Activated CD4-positive, alpha-beta T cell treated with anti-CD3 and anti-CD28 coated beads, Interleukin-2, amount 10 ng/mL, durations not matched to agents 7 days and 5 days (primary cell): Measurements from ENCODE around the gene POGK. TPM values are rescaled to one million over a fixed set of nuclear protein-coding genes. Genes with fewer than 3 reads are reported as not detected.

ENCODE experiments used
- CTCF ChIA-PET: fragments of 350-600 bp; sonication (Branson Sonifier 250); formaldehyde crosslinking; loops from one replicate; lab custom pipeline; 2021; ENCODE audit warnings: antibody characterized with exemption; lab: Charles Lee
- POLR2A ChIA-PET: fragments of 350-600 bp; sonication (Branson Sonifier 250); formaldehyde crosslinking; loops from one replicate; lab custom pipeline; 2021; ENCODE audit warnings: antibody characterized with exemption; lab: Charles Lee
- DNase-seq: peaks from one replicate; pipeline ENCODE4 v3.0.0-alpha.2; 2020
- H3K27ac Mint-ChIP-seq: one replicate; pipeline ENCODE4 v1.8.0; 2021; ENCODE audit warnings: mild to moderate bottlenecking, moderate library complexity, mixed read lengths
- H3K27me3 Mint-ChIP-seq: one replicate; pipeline ENCODE4 v1.8.0; 2021; ENCODE audit warnings: mixed read lengths
- H3K36me3 Mint-ChIP-seq: one replicate; pipeline ENCODE4 v1.8.0; 2021; ENCODE audit warnings: low read depth, mixed read lengths
- H3K4me1 Mint-ChIP-seq: one replicate; pipeline ENCODE4 v1.8.0; 2021; ENCODE audit warnings: mixed read lengths
- H3K4me3 Mint-ChIP-seq: one replicate; pipeline ENCODE4 v1.8.0; 2021; ENCODE audit warnings: mild to moderate bottlenecking, moderate library complexity, mixed read lengths
- H3K9me3 Mint-ChIP-seq: one replicate; pipeline ENCODE4 v1.8.0; 2021; ENCODE audit warnings: mixed read lengths
- total RNA-seq, 2 experiments: library from RNA; stranded (reverse); gene quantifications; one replicate each; pipeline ENCODE4 v1.2.3, GENCODE V29; 2021

The POGK gene
- total RNA-seq, 2 experiments from 2014 or later = 37.3 to 38.0 TPM

DNA sequence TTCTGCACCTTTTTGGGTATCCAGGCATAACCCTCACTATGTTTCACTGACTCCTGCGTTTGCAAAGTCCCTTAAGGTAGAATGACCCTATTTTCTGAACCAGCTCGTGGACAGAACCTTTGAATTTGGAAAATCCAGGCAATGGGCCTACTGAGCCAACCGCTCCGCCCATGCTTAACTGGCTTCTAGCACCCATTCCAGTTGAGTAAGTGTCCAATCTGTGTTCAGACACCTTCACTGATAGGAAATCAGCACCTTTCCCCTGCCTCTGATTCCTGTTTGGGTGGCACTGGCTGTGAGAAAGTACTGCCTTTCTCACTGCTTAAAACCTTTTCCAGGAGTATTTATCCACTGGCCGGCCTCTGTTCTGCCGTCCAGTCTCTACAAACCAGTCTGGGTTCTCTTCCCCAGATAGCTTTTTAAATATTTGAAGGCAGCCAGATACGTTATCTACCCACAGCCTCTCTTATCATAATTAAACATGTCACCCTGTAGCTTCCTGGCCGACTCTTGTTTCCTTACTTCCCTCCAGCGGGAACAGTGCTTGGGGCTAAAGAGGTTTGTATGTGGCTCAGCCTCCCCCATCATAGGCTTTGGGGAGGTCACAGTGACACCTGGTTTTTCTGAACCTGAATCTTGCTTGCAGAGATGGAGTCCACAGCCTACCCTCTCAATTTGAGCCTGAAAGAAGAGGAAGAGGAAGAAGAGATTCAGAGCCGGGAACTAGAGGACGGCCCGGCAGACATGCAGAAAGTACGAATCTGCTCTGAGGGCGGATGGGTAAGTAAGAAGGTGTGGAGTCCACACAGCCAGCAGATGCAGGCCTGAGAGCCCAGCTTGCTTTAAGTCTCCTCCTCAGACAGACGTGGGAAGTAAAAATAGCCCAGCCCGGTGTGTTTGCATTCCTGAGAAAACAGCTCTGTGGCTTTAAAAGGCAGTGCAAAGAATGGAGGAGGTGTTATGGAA lies 1.3 kb downstream of the POGK start:
- no peaks in the 10 kb centered on the region for H3K27me3 Mint-ChIP-seq
- no peaks in the 10 kb centered on the region for H3K9me3 Mint-ChIP-seq
- no peak for DNase-seq
- peaks cover 55% of the 10 kb centered on the region for H3K4me1 Mint-ChIP-seq
- peak overlapping the region; percentile 81 for H3K4me3 Mint-ChIP-seq
- peaks cover 47% of the 10 kb centered on the region for H3K36me3 Mint-ChIP-seq
- ChIA-PET POLR2A (no interaction called here), CTCF (interaction anchor here (1.4 to 1.6 kb wide), 2 partner anchors 12 to 380 kb away, joined by 3 to 4 read pairs; no protein-coding TSS in a partner anchor)
- peak overlapping the region; percentile 85 for H3K27ac Mint-ChIP-seq

DNA sequence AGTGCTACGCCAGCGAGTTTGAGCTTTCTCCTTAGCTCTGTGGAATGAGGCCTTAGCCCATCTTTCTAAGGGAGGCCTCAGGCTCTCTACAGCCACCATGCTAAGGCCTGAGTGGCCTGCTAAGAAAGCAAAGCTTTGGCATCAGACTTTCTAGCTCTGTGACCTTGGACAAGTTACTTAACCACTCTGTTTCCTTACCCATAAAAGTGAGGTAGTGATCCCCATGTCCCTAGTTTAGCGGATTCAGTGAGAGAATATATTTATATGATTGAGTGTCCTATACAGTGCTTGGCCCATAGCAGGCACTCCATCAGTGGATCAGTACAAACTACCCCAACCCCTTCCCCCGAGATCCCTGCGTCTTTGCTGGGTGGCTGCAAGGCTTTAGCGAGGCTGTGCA lies 4.0 kb downstream of the POGK start:
- H3K27ac Mint-ChIP-seq = no peak overlapping the region
- ChIA-PET POLR2A (no interaction called here), CTCF (interaction anchor here (0.6 to 1.3 kb wide), 4 partner anchors 8 to 185 kb away, joined by 3 read pairs; no protein-coding TSS in a partner anchor)
- H3K27me3 Mint-ChIP-seq = no peaks in the 10 kb centered on the region
- peaks cover 67% of the 10 kb centered on the region for H3K36me3 Mint-ChIP-seq
- DNase-seq = no peak
- no peaks in the 10 kb centered on the region for H3K9me3 Mint-ChIP-seq
- no peak overlapping the region for H3K4me3 Mint-ChIP-seq
- H3K4me1 Mint-ChIP-seq = peaks cover 56% of the 10 kb centered on the region

DNA sequence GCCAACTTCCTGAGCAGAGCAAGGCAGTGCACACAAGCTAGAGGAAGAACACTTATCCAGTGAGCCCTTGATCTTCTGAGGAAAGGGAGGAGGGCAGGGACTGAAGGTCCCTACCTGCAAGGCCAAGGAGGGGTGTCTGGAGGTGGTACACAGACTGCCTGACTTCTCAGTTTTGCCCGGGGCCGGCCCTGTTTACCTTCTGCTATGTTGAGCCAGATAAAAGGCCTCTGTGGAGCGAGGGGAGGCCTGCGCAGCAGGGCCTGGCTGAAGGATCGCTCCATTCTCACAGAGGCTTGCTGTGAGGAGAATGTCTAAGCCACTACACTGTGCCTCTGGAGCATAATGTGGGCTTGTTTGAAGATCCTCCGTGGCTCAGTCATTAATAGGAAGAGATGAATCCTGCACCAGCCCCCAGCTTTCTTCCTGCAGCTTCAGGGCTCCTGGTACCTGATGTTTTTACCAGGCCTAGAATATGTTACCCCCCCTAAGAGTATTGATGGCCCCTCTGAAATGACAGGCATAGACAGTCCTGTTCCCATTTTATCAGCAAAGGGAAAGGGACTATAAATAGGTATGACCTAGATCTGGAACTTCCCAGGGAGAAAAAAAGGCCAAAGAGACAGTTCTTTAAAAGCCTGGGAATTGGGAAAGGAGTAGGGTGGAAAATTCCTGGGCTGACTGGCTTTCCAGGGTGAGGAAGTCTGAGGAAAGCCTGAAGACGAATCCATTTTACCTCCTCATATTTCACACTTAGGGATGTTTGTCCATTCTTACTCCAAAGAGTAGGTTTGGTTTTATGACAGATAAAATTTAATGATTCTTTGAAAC lies 4.7 kb downstream of the POGK start:
- Mint-ChIP-seq H3K27ac (no peak overlapping the region), H3K36me3 (peaks cover 70% of the 10 kb centered on the region), H3K9me3 (no peaks in the 10 kb centered on the region), H3K4me3 (no peak overlapping the region), H3K4me1 (peaks cover 49% of the 10 kb centered on the region), H3K27me3 (no peaks in the 10 kb centered on the region)
- POLR2A ChIA-PET = no interaction called here
- no peak for DNase-seq
- CTCF ChIA-PET = interaction anchor here (0.7 to 1.3 kb wide), 3 partner anchors 7 to 32 kb away, joined by 3 read pairs; partner anchors contain the start of gene TADA1

DNA sequence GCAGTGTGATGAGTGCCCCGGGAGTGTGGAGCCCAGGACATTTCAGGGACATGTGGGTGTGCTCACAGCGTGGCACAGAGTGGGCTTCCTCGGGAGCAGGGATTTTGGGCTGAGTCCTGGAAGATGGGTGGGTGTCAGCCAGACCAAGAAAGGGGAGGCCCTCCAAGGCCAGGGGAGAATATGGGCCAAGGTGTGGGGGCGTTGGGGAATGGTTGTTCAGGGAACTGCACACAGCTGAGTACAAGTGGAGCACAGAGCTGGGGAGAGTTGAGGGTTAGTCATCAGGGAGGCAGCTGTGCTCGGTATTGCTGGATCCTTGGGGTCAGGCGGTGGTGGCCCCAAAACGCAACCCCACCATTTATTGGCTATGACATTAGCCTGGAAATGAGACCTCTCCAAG lies 5.5 kb downstream of the POGK start:
- ChIA-PET CTCF (interaction anchor here (0.7 to 1.0 kb wide), 2 partner anchors 31 to 214 kb away, joined by 3 read pairs; partner anchors contain the start of gene TADA1), POLR2A (no interaction called here)
- no peak overlapping the region for H3K4me3 Mint-ChIP-seq
- no peaks in the 10 kb centered on the region for H3K27me3 Mint-ChIP-seq
- DNase-seq = no peak
- peaks cover 77% of the 10 kb centered on the region for H3K36me3 Mint-ChIP-seq
- no peak overlapping the region for H3K27ac Mint-ChIP-seq
- no peaks in the 10 kb centered on the region for H3K9me3 Mint-ChIP-seq
- peaks cover 48% of the 10 kb centered on the region for H3K4me1 Mint-ChIP-seq

DNA sequence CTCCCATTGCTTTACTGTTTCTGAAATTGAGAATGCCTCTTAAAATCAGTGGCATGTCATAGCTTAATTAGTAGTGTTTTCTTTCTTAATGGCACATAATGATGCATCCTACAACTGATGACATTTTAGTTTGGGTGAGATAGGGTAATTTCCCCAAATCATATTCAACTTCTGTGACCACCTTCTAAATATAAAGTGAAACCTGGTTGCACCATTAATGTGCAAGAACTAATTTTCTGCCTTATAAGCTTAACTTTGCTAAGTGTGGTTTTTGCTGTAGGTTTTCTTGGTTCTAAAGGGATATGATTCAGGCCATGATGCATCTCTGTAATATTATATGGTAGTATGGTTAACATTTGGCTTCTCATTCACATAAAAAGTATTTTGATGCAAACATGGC lies 8.9 kb downstream of the POGK start:
- no peak overlapping the region for H3K4me3 Mint-ChIP-seq
- no peak overlapping the region for H3K27ac Mint-ChIP-seq
- no peak for DNase-seq
- POLR2A ChIA-PET = no interaction called here
- H3K27me3 Mint-ChIP-seq = no peaks in the 10 kb centered on the region
- H3K4me1 Mint-ChIP-seq = peaks cover 31% of the 10 kb centered on the region
- no peaks in the 10 kb centered on the region for H3K9me3 Mint-ChIP-seq
- CTCF ChIA-PET = interaction anchor here (1.0 to 2.2 kb wide), 3 partner anchors 12 to 62 kb away, joined by 3 to 5 read pairs (median 3); no protein-coding TSS in a partner anchor
- H3K36me3 Mint-ChIP-seq = peaks cover 78% of the 10 kb centered on the region

DNA sequence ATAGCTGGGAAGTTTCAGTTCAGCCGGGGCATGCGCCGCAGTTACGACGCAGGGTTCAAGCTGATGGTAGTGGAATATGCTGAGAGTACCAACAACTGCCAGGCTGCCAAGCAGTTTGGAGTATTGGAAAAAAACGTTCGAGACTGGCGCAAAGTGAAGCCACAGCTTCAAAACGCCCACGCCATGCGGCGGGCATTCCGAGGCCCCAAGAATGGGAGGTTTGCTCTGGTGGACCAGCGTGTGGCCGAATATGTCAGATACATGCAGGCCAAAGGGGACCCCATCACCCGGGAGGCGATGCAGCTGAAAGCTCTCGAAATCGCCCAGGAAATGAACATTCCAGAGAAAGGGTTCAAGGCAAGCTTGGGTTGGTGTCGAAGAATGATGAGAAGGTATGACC lies 9.9 kb downstream of the POGK start:
- DNase-seq = no peak
- Mint-ChIP-seq H3K4me1 (peaks cover 24% of the 10 kb centered on the region), H3K36me3 (peaks cover 79% of the 10 kb centered on the region), H3K27ac (no peak overlapping the region), H3K4me3 (no peak overlapping the region), H3K27me3 (no peaks in the 10 kb centered on the region), H3K9me3 (no peaks in the 10 kb centered on the region)
- POLR2A ChIA-PET = no interaction called here
- CTCF ChIA-PET = interaction anchor here (1.3 kb wide), 1 partner anchor 11 kb away, joined by 3 read pairs; no protein-coding TSS in a partner anchor

DNA sequence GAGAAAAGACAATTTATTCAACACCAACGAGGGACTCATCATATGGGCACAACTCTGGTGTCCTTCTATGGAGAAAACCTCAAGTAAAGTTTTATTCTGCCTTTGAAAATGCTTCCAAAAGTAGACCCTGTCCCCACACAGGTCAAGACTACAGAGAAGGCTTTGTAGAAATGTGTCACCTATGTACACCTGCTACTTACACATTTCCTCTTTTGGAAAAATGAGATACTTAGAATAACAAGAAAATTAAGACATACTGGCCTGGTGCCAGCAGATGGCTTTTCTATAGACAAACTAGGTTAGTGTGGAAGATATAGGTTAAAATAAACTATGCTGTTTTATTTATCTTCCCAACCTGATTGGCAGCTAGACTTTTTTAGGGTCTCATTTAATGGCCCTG lies 13.6 kb downstream of the POGK start:
- no peaks in the 10 kb centered on the region for H3K9me3 Mint-ChIP-seq
- ChIA-PET CTCF (interaction anchor here (1.0 to 1.7 kb wide), 2 partner anchors 10 to 12 kb away, joined by 3 to 4 read pairs; no protein-coding TSS in a partner anchor), POLR2A (no interaction called here)
- no peak overlapping the region for H3K4me3 Mint-ChIP-seq
- H3K4me1 Mint-ChIP-seq = peaks cover 6% of the 10 kb centered on the region
- peaks cover 75% of the 10 kb centered on the region for H3K36me3 Mint-ChIP-seq
- H3K27ac Mint-ChIP-seq = peak overlapping the region; percentile 46
- no peaks in the 10 kb centered on the region for H3K27me3 Mint-ChIP-seq
- DNase-seq = no peak

DNA sequence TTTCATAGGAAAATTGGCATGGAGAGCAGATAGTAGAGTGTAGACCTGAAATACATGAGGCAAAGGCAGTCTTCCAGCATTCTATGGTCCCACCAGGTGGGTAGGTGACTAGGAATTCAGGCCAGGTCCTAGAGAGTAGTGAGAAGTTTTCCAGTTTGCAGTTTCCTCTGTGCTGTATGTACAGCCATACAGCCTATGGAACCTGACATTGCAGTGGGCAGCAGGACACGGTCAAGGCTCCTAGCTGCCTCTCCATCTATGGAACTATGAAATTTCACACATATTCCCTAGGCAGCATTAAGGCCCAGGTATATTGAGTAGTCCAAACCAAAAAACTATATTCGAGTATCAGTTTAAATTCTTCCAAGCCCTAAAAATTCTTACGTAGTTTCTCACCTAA lies 16.3 kb downstream of the POGK start:
- DNase-seq = no peak
- peaks cover 70% of the 10 kb centered on the region for H3K36me3 Mint-ChIP-seq
- POLR2A ChIA-PET = no interaction called here
- H3K4me1 Mint-ChIP-seq = peaks cover 5% of the 10 kb centered on the region
- no peaks in the 10 kb centered on the region for H3K9me3 Mint-ChIP-seq
- CTCF ChIA-PET = interaction anchor here (1.0 kb wide), 1 partner anchor 10 kb away, joined by 3 read pairs; no protein-coding TSS in a partner anchor
- H3K4me3 Mint-ChIP-seq = no peak overlapping the region
- no peak overlapping the region for H3K27ac Mint-ChIP-seq
- no peaks in the 10 kb centered on the region for H3K27me3 Mint-ChIP-seq

DNA sequence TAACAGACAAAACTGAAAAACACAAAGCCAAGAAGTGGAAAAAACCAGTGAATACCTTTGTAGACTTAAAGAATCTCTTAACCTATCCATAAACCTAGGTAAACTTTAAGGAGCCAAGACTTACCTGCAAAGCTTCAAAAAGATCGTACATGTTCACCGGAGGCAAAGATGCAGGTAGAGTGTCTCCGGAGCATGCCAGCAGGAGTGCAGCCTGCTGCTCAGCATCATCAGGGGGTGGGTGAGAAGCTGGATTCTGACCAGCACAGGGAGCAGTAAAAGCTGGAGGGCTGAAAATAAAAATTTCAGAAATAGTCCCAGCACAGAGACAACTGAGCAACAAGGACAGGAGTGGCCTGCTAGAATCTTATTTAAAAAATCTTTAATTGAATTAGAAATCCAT lies 18.7 kb downstream of the POGK start:
- Mint-ChIP-seq H3K27ac (no peak overlapping the region), H3K9me3 (no peaks in the 10 kb centered on the region), H3K4me3 (no peak overlapping the region), H3K36me3 (peaks cover 71% of the 10 kb centered on the region), H3K4me1 (peaks cover 3% of the 10 kb centered on the region), H3K27me3 (no peaks in the 10 kb centered on the region)
- POLR2A ChIA-PET = no interaction called here
- CTCF ChIA-PET = no interaction called here
- no peak for DNase-seq

DNA sequence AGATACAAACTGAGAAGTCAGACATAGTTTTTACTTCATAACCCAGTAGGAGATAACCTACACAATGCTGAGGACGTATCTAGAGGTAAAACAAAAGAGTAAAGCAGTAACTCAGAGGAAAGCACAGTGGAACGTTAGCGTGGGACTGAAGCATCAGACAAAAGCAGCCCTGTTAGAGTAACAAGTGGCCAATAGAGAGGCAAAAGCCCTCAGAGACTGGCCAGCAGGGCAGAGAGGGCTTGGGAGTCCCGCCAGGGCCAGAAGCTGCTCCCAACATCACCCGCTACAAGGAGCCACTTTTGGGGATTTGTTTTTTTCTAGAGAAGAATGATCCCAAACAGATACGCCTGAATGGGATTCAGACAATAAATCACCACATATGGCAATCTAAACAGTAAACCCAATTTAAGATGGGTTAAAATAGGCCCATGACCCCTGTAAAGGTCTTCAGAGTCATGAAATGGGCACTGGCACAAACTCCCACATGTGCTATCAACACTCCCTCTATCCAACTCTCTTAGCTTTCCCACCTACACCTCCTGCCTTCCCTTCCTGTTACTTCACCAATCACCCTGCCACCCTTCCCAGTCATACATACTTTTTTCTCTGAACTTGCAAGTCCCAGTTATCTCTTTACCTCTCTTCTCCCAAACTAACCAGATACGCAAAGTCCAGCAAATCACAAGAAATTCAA lies 19.6 kb downstream of the POGK start:
- Mint-ChIP-seq H3K4me3 (no peak overlapping the region), H3K4me1 (peaks cover 1% of the 10 kb centered on the region), H3K27me3 (no peaks in the 10 kb centered on the region), H3K36me3 (peaks cover 69% of the 10 kb centered on the region), H3K27ac (no peak overlapping the region), H3K9me3 (no peaks in the 10 kb centered on the region)
- POLR2A ChIA-PET = no interaction called here
- CTCF ChIA-PET = no interaction called here
- DNase-seq = no peak

DNA sequence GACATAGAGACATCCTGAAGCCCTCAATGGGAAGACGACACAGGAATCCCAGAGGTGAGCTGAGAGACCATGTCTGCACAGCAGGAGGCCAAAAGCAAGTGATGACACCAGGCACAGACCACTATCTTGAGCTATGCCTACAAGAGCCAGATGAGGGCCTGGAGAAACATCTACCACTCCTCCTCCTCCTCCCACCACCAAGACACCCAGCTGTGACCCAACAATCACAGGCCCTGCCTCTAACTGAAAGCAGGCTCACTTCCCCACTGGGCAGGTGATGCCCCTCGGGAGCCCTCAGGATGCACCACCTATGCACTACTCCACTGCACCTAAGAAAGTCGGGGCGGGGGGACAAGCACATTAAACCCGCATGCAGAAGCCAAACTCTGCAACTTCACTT lies 20.3 kb downstream of the POGK start:
- ChIA-PET POLR2A (no interaction called here), CTCF (interaction anchor here (1.1 kb wide), 1 partner anchor 11 kb away, joined by 3 read pairs; no protein-coding TSS in a partner anchor)
- Mint-ChIP-seq H3K9me3 (no peaks in the 10 kb centered on the region), H3K4me1 (peaks cover 1% of the 10 kb centered on the region), H3K36me3 (peaks cover 66% of the 10 kb centered on the region), H3K4me3 (no peak overlapping the region), H3K27me3 (no peaks in the 10 kb centered on the region), H3K27ac (no peak overlapping the region)
- no peak for DNase-seq

DNA sequence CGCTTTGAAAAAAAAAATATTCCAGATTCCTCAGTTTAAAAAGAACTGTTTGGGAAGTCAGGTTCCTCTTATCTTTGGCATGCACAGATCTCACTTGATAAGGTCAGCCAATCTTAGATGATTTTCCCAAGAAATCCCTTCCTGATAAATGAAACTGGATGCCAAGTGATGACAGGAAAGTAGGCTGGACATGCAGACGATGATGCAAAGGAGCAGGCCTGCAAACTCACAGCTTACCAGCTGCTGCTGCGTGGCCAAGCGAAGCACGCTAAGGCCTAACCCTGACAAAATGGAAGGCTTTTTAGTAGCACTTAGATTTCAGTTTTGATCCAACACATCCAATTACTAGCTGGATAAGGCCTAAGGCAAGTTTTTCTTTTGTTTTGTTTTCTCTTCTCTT lies 26.7 kb downstream of the POGK start:
- H3K27me3 Mint-ChIP-seq = no peaks in the 10 kb centered on the region
- H3K4me3 Mint-ChIP-seq = no peak overlapping the region
- CTCF ChIA-PET = interaction anchor here (0.6 to 1.4 kb wide), 4 partner anchors 11 to 1804 kb away, joined by 3 to 5 read pairs (median 4); no protein-coding TSS in a partner anchor
- H3K4me1 Mint-ChIP-seq = peaks cover 21% of the 10 kb centered on the region
- POLR2A ChIA-PET = no interaction called here
- peaks cover 52% of the 10 kb centered on the region for H3K36me3 Mint-ChIP-seq
- no peak overlapping the region for H3K27ac Mint-ChIP-seq
- no peak for DNase-seq
- no peaks in the 10 kb centered on the region for H3K9me3 Mint-ChIP-seq
